Right atrium auricular region (tissue), 2 donors: Measurements from ENCODE around the gene DGCR2. TPM values are rescaled to one million over a fixed set of nuclear protein-coding genes. Genes with fewer than 3 reads are reported as not detected.
"Not testable (repeated sequence)": the region's sequence is repeated elsewhere in the genome, so short reads cannot be mapped to it uniquely, and the experiment has no call there.

Source experiments
- DNase-seq: peaks from one replicate; pipeline ENCODE4 v3.0.0-alpha.2; 2019; ENCODE audit warnings: low spot score
- H3K27ac ChIP-seq, 2 donors: fragments of 200-600 bp; sonication (generic); 1 replicate in 1 of 2; 2 replicates in 1 of 2; pipeline ENCODE4 v1.5.1; 2016 to 2019
- H3K27me3 ChIP-seq, 2 donors: fragments of 200-600 bp; sonication (generic); one replicate each; pipeline versions ENCODE4 v1.5.1 to v1.6.0; 2017 to 2019
- H3K36me3 ChIP-seq: fragments of 200-600 bp; sonication (generic); one replicate; pipeline ENCODE4 v1.5.1; 2016
- H3K4me1 ChIP-seq, 2 donors: fragments of 200-600 bp; sonication (generic); one replicate each; pipeline versions ENCODE4 v1.5.1 to v1.6.0; 2017 to 2019
- H3K4me3 ChIP-seq, 2 donors: fragments of 200-600 bp; sonication (generic); 1 replicate in 1 of 2; 2 replicates in 1 of 2; pipeline ENCODE4 v1.5.1; 2017 to 2019; ENCODE audit warnings: mild to moderate bottlenecking in 1 of 2, moderate library complexity in 1 of 2
- H3K9me3 ChIP-seq, 2 donors: fragments of 200-600 bp; sonication (generic); one replicate each; pipeline ENCODE4 v1.5.1; 2019
- total RNA-seq, 2 donors: library from RNA; depleted of rRNA; stranded (reverse); fragments of >200 nt; gene quantifications; one replicate each; pipeline ENCODE4 v1.1.0, GENCODE V29; 2016
- TF ChIP-seq, protein P1 (sequence below), 2 donors: fragments of 200-600 bp; sonication (generic); IDR thresholded peaks; one replicate each; pipeline ENCODE4 v1.5.1; 2019; ENCODE audit warnings: antibody characterized with exemption in 2 of 2

DGCR2 gene
- total RNA-seq, 2 donors from 2014 or later = 32.8 to 48.1 TPM

DNA sequence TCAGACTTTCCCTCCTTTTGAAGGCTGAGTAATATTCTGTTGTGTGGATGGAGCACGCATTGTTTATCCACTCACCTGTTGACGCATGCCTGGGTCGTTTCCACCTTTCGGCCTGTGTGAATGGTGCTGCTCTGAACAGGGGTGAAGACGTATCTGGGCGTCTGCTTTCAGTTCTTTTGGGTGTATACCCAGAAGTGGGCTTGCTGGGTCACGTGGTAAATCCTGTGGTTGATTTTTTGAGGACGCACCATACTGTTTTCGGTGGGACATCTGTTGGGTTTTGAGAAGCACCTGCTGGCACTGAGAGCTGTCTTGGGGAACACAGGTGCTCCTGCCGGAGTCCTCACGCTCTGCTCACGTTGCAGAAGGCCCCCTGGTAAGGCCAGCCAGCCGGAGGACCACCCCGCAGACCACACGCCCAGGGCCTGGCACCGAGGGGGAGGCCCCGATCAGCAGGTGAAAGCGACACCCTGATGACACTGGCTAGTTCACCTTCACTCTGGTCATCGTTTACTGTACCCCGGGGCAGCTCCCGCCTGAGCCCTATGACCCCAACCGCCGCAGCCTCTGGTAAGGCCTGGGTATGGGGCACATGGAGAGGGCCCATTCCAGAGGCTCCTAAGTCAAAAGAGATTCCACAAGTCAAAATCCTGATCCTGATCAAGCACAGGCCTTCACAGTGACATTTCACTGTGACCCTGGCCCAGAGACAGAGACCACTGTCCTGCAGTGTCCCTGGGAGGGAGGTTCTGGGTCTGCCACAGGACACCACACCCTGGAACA lies 131.7 kb downstream of the DGCR2 start:
- DNase-seq = no peak
- TF ChIP-seq, protein P1, sequence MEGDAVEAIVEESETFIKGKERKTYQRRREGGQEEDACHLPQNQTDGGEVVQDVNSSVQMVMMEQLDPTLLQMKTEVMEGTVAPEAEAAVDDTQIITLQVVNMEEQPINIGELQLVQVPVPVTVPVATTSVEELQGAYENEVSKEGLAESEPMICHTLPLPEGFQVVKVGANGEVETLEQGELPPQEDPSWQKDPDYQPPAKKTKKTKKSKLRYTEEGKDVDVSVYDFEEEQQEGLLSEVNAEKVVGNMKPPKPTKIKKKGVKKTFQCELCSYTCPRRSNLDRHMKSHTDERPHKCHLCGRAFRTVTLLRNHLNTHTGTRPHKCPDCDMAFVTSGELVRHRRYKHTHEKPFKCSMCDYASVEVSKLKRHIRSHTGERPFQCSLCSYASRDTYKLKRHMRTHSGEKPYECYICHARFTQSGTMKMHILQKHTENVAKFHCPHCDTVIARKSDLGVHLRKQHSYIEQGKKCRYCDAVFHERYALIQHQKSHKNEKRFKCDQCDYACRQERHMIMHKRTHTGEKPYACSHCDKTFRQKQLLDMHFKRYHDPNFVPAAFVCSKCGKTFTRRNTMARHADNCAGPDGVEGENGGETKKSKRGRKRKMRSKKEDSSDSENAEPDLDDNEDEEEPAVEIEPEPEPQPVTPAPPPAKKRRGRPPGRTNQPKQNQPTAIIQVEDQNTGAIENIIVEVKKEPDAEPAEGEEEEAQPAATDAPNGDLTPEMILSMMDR (IDR thresholded peaks at IDR 0.05) = no peak
- Histone ChIP-seq H3K4me1 (no peaks in the 10 kb centered on the region), H3K4me3 (no peak overlapping the region), H3K9me3 (no peaks in the 10 kb centered on the region), H3K27me3 (no peaks in the 10 kb centered on the region), H3K27ac (no peak overlapping the region), H3K36me3 (no peaks in the 10 kb centered on the region)

DNA sequence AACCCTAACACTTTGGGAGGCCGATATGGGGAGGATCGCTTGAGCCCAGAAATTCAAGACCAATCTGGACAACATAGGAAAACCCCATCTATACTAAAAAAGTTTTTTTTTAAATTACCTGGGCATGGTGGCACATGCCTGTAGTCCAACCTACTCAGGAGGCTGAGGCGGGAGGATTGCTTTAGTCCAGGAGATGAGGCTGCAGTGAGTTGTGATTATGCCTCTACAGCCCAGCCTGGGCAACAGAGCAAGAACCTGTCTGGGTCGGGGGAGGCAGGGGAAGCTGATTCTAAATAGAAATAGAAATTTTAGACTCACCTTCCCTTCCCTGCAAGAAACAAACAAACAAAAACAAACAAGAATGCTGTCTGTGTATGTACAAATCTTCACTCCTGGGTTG lies 133.3 kb downstream of the DGCR2 start:
- Histone ChIP-seq H3K9me3 (no peaks in the 10 kb centered on the region), H3K27ac (no peak overlapping the region), H3K4me1 (no peaks in the 10 kb centered on the region), H3K27me3 (no peaks in the 10 kb centered on the region), H3K36me3 (no peaks in the 10 kb centered on the region), H3K4me3 (no peak overlapping the region)
- TF ChIP-seq, protein P1 (IDR thresholded peaks at IDR 0.05) = no peak
- DNase-seq = no peak

DNA sequence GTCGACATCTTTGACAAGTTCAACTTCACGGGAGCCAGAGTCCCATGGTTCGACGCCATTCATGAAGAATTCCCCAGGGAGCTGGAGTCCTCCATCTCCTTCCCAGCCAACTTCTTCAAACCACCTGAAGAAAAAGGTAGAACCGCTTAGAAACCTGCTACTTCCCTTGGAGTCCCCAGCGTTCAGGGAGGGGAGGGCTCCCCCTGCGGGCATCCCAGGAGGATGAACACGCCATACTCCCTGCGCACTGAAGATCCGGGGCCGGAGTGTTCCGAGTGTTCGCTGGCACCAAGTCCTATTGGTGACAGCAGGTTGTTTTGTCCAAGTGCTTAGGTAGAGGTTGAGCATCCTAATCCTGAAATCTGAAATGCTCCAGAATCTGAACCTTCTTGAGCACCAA lies 134.4 kb downstream of the DGCR2 start:
- H3K4me1 ChIP-seq = no peaks in the 10 kb centered on the region
- TF ChIP-seq, protein P1 (IDR thresholded peaks at IDR 0.05) = peak in 1 of 2 donors; percentile 12
- no peaks in the 10 kb centered on the region for H3K36me3 ChIP-seq
- no peak overlapping the region for H3K4me3 ChIP-seq
- no peaks in the 10 kb centered on the region for H3K9me3 ChIP-seq
- no peaks in the 10 kb centered on the region for H3K27me3 ChIP-seq
- no peak for DNase-seq
- no peak overlapping the region for H3K27ac ChIP-seq

DNA sequence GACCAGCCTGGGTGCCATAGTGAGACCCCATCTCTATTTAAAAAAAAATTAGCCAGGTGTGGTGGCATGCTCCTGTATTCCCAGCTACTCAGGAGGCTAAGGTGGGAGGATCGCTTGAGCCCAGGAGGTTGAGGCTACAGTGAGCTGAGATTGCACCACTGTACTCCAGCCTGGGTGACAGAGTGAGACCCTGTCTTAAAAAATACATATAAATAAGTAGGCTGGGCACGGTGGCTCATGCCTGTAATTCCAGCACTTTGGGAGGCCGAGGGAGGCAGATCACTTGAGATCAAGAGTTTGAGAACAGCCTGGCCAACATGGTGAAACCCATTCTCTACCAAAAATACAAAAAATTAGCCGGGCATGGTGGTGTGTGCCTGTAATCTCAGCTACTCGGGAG lies 135.1 kb downstream of the DGCR2 start:
- not testable (repeated sequence) for H3K36me3 ChIP-seq, H3K4me1 ChIP-seq, DNase-seq, H3K27me3 ChIP-seq, H3K4me3 ChIP-seq, H3K27ac ChIP-seq, H3K9me3 ChIP-seq

Other genes with a start within 250 kb of the DGCR2 start
- 10 to 100 TPM in 1 of 2 donors, 1 to 10 TPM in 1; 2.9 to 17.5 TPM for gene DGCR6, start 216.1 kb downstream of the DGCR2 start, total RNA-seq
- 1 to 10 TPM; 1.7 to 8.0 TPM for gene PRODH, start 186.1 kb downstream of the DGCR2 start, total RNA-seq
- not detected for gene TSSK2, start 8.9 kb upstream of the DGCR2 start, total RNA-seq
- 10 to 100 TPM in 1 of 2 donors, 1 to 10 TPM in 1; 8.5 to 12.0 TPM for gene ESS2, start 22.2 kb upstream of the DGCR2 start, total RNA-seq
- not detected for gene GSC2, start 27.9 kb upstream of the DGCR2 start, total RNA-seq
- gene SLC25A1, start 56.3 kb upstream of the DGCR2 start, total RNA-seq = 10 to 100 TPM; 12.7 to 27.6 TPM
- gene CLTCL1, start 169.3 kb upstream of the DGCR2 start, total RNA-seq = 10 to 100 TPM; 19.1 to 29.7 TPM